ENCODE measurements around the gene ZNF319. TPM values are rescaled to one million over a fixed set of nuclear protein-coding genes. Genes with fewer than 3 reads are reported as not detected.

Gene ZNF319
- total RNA-seq, result 11.0 TPM
- long read RNA-seq, full-length matches to known transcripts, result 1 of 14 reads
- long read RNA-seq, partial matches to known transcripts, result 0 of 14 reads
- long read RNA-seq, other reads (novel, unspliced or antisense), result 13 of 14 reads

DNA sequence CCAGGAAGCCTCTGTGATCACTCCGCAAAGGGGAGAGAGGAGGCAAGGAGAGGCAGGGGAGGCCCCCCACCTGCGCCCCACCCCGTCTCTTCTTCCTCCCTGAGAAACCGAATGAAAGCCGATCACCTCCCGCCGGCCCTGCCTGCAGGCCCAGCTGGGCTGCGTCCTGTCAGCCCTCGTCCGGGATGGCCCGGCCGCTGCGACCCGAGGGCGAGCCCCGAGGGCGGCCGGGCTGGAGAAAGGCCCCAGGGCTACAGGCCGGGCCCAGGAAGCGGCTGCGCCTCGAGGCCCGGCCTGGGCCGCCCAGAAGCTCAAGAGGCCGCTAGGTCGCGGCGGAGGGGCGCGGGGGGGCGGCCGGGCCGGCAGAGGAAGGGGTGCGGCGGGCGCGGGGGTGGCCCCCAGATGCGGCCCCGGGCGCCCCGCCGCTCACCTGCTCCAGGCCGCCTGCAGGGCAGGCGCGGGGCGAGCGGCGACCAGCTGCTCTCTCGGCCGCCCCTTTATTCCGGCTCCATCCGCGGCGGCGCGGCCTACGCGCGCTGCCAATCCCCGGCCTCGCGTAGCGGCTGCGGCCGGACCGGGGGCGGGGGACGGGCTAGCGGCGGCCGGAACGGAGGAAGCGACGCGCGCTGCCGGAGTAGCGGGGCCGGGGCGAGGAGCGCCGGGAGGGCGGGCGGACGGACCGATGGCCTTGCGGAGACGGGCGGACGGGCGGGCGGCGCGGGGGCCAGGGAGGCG lies at the start of gene ZNF319:
Gene ZNF319 (minus strand): TSS at position 702 of the 735 bp plus-strand sequence. CDS start 2,407 bp downstream, outside the sequence.
- no peaks in the 10 kb centered on the region for H3K27me3 ChIP-seq (ENCODE audit: low read depth)
- peak within 1 kb of the TSS; percentile 95 for H3K27ac ChIP-seq
- H3K9me3 ChIP-seq, result no peaks in the 10 kb centered on the region
- peaks cover 51% of the 10 kb centered on the region for H3K36me3 ChIP-seq
- ATAC-seq, result peak; percentile 5 to 15
- DNase-seq, result peak; percentile 52
- TF ChIP-seq, protein P1, sequence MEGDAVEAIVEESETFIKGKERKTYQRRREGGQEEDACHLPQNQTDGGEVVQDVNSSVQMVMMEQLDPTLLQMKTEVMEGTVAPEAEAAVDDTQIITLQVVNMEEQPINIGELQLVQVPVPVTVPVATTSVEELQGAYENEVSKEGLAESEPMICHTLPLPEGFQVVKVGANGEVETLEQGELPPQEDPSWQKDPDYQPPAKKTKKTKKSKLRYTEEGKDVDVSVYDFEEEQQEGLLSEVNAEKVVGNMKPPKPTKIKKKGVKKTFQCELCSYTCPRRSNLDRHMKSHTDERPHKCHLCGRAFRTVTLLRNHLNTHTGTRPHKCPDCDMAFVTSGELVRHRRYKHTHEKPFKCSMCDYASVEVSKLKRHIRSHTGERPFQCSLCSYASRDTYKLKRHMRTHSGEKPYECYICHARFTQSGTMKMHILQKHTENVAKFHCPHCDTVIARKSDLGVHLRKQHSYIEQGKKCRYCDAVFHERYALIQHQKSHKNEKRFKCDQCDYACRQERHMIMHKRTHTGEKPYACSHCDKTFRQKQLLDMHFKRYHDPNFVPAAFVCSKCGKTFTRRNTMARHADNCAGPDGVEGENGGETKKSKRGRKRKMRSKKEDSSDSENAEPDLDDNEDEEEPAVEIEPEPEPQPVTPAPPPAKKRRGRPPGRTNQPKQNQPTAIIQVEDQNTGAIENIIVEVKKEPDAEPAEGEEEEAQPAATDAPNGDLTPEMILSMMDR (IDR thresholded peaks at IDR 0.05), result no peak
- H3K4me1 ChIP-seq, result peaks cover 37% of the 10 kb centered on the region
- intact Hi-C loops (cut with DNase I), result no loop called here
- H3K4me3 ChIP-seq, result peak within 1 kb of the TSS; percentile 89

DNA sequence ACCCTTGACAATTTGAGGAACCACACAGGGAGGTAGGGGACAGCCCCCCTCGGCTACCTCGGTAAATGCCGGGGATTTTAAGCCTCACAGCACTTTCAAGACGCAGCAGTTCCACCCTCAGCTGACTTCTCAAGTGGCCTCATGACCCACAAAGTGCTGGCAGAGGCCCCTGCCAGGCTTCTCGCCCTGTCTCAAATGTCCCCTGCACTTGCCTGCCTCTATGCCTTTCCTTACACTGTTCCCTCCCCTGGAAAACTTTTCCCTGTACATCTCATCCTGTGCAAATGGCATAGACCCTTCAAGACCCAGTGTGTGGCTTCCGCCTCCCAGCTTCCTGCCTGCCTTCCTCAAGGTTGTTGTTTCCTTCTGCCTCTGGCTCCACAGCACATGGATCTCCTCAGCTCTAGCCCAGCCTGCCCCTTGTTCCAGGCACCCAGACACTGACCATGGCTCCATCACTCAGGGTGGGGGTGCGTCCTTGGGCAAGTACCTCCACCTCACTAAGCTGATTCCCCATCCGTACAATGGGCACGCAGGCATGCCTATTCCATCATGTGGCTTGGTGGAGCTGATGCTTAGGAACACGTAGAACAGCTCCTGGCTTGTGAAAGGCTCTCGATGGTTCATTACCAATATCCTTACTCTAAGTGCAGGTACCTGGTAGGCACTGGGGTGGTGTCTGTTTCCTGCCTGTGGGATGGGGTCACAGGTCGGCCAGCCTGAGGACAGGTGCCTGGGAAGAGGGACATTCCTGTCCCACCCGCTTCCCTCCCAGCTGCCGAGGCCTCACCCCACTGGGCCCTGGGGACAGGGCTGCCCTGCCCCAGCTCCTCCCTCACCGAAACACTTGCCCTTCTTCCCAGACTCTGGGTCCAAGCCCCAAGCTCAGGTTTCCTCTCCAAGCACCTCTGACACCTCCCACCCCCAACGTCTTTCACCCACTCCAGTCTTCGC lies 49.0 kb upstream of the ZNF319 start:
- H3K36me3 ChIP-seq, result peaks cover 1% of the 10 kb centered on the region
- no peak overlapping the region for H3K27ac ChIP-seq
- DNase-seq, result no peak
- TF ChIP-seq, protein P1 (IDR thresholded peaks at IDR 0.05), result no peak
- no peaks in the 10 kb centered on the region for H3K9me3 ChIP-seq
- intact Hi-C loops (cut with DNase I), result no loop called here
- H3K4me1 ChIP-seq, result peaks cover 25% of the 10 kb centered on the region
- H3K27me3 ChIP-seq (ENCODE audit: low read depth), result no peaks in the 10 kb centered on the region
- ATAC-seq, result peak; percentile 25 to 39
- H3K4me3 ChIP-seq, result no peak overlapping the region

DNA sequence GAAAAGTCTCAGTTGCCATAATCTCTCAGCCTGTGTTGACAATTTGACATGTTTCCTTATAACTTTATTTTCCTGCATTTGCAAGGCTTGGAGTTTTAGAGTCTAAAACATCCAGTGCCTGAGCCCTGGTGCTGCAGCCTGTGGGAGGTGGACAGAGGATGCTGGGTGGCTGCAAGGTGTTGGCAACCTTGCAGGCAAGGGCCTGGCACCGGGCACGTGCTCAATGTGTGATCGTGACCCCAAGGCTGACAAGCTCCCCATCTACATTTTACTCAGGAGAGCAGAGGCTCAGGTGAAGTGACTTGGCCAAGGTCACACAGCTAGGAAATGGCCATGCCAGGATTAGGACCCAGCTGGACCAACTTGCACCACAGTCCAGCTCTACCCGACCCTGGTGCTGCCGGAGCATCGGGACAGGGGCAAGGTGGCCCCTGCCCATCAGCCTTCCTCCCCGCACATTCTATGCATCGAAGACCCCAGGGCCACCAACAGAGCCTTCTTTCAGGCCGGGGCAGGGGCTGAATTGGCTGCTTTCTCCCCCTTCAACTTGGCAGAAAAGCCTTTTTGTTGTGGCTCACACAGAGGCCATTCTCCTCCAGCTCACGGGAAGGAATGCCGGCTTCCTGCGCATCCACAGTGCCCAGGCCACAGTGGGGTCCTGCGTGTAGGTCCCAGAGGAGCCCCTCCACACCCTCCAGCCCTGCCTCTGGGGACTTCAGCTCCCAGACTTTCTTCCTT lies 48.2 kb upstream of the ZNF319 start:
- no peak overlapping the region for H3K4me3 ChIP-seq
- no peak for ATAC-seq
- no peaks in the 10 kb centered on the region for H3K27me3 ChIP-seq (ENCODE audit: low read depth)
- H3K27ac ChIP-seq, result no peak overlapping the region
- no peak for DNase-seq
- peaks cover 10% of the 10 kb centered on the region for H3K36me3 ChIP-seq
- H3K4me1 ChIP-seq, result peaks cover 25% of the 10 kb centered on the region
- intact Hi-C loops (cut with DNase I), result no loop called here
- no peaks in the 10 kb centered on the region for H3K9me3 ChIP-seq
- TF ChIP-seq, protein P1 (IDR thresholded peaks at IDR 0.05), result no peak

DNA sequence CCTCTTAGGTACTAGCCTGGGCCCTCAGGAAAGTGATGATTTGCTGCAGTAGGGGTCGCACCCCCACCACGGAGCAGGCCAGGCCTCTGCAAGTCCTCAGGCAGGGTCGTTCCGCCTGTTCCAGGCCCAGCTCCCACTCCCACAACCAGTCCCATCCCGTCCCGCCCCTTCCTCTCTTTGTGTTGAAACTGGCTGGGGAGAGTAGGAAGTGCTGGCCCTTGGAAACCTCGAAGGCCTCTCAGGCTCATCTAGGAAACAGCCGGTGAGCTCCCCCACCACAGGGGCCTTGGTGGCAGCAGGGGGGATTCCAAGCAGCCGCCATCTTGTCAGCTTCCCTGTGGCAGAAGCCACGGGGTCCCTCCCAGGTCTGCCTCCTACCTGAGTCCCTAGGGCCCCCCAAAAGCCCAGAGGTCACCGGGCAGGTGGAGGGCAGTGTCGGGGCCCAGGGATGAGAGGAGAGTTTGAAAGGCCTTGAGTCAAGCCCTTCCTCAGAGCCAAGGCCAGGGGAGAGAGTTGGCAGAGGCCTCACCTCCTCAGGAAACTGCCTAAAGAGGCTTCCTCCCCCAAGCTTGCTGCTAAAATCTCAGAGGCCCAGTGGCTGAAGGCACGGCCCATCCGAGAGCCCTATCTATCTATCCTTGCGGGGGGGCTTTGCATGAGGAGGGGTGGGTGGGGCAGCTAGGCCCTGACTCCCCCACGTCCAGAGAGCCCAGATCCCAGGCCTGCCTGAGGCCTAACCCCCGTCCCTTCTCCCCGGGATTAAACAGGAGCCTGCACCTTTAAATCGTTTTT lies 47.3 kb upstream of the ZNF319 start:
- no peak for DNase-seq
- ATAC-seq, result no peak
- H3K36me3 ChIP-seq, result peaks cover 19% of the 10 kb centered on the region
- peaks cover 25% of the 10 kb centered on the region for H3K4me1 ChIP-seq
- intact Hi-C loops (cut with DNase I), result no loop called here
- no peaks in the 10 kb centered on the region for H3K27me3 ChIP-seq (ENCODE audit: low read depth)
- TF ChIP-seq, protein P1 (IDR thresholded peaks at IDR 0.05), result no peak
- no peak overlapping the region for H3K4me3 ChIP-seq
- H3K27ac ChIP-seq, result peak overlapping the region; percentile 58
- H3K9me3 ChIP-seq, result no peaks in the 10 kb centered on the region
